ENCODE measurements around the gene KIR3DL3.
"Not testable (repeated sequence)": the region's sequence is repeated elsewhere in the genome, so short reads cannot be mapped to it uniquely, and the experiment has no call there.

KIR3DL3 gene

GRCh38 chr19:54724142-54724541 lies at the start of gene KIR3DL3:
KIR3DL3 (plus strand) TSS chr19:54724442; CDS start chr19:54724497, 55 bp downstream.
- no peak for DNase-seq

- not testable (repeated sequence) for DNase-seq
Observed at GRCh38 chr19:54676210-54676834, 47.9 kb upstream of the KIR3DL3 start.

- DNase-seq: no peak
Observed at GRCh38 chr19:54677217-54677616, 47.0 kb upstream of the KIR3DL3 start.

GRCh38 chr19:54681596-54681995 lies 42.6 kb upstream of the KIR3DL3 start:
- DNase-seq: not testable (repeated sequence)

- DNase-seq: no peak
Observed at GRCh38 chr19:54682306-54682856, 41.9 kb upstream of the KIR3DL3 start.

- no peak for DNase-seq
Observed at GRCh38 chr19:54684527-54684926, 39.7 kb upstream of the KIR3DL3 start.

- no peak for DNase-seq
Observed at GRCh38 chr19:54691582-54692297, 32.5 kb upstream of the KIR3DL3 start.

GRCh38 chr19:54692298-54692615 lies 32.0 kb upstream of the KIR3DL3 start:
- DNase-seq: no peak

- DNase-seq: no peak
Observed at GRCh38 chr19:54694648-54695047, 29.6 kb upstream of the KIR3DL3 start.

GRCh38 chr19:54696117-54696548 lies 28.1 kb upstream of the KIR3DL3 start:
- DNase-seq: no peak

GRCh38 chr19:54696766-54697165 lies 27.5 kb upstream of the KIR3DL3 start:
- DNase-seq: no peak

- not testable (repeated sequence) for DNase-seq
Observed at GRCh38 chr19:54697716-54698115, 26.5 kb upstream of the KIR3DL3 start.

- no peak for DNase-seq
Observed at GRCh38 chr19:54704928-54705327, 19.3 kb upstream of the KIR3DL3 start.

GRCh38 chr19:54707962-54708361 lies 16.3 kb upstream of the KIR3DL3 start:
- no peak for DNase-seq

- DNase-seq: no peak
Observed at GRCh38 chr19:54708781-54709180, 15.5 kb upstream of the KIR3DL3 start.

- DNase-seq: no peak
Observed at GRCh38 chr19:54709212-54709948, 14.9 kb upstream of the KIR3DL3 start.

GRCh38 chr19:54709956-54710355 lies 14.3 kb upstream of the KIR3DL3 start:
- not testable (repeated sequence) for DNase-seq

- no peak for DNase-seq
Observed at GRCh38 chr19:54724644-54725043, 402 bp downstream of the KIR3DL3 start.

GRCh38 chr19:54725321-54725720 lies 1.1 kb downstream of the KIR3DL3 start:
- no peak for DNase-seq

- DNase-seq: no peak
Observed at GRCh38 chr19:54727562-54727961, 3.3 kb downstream of the KIR3DL3 start.

GRCh38 chr19:54728167-54728566 lies 3.9 kb downstream of the KIR3DL3 start:
- no peak for DNase-seq

GRCh38 chr19:54729416-54730188 lies 5.4 kb downstream of the KIR3DL3 start:
- DNase-seq: no peak

GRCh38 chr19:54731191-54731590 lies 6.9 kb downstream of the KIR3DL3 start:
- DNase-seq: no peak

Measured in NCI-H774 (cell line).